Right lobe of liver (tissue), 6 donors: ENCODE results near the gene B4GALNT3. TPM values are rescaled to one million over a fixed set of nuclear protein-coding genes. Genes with fewer than 3 reads are reported as not detected.

ENCODE experiments used
- ATAC-seq, 4 donors: fragments of 200-7000 bp; cut with Tn5 transposase; one replicate each; pipeline ENCODE4 v1.9.1; 2020; ENCODE audit warnings: mild to moderate bottlenecking in 4 of 4, moderate library complexity in 4 of 4
- DNase-seq, 3 donors: peaks; one replicate each; pipeline ENCODE4 v3.0.0-alpha.2; 2020
- H3K27ac ChIP-seq, 3 donors: fragments of 200-600 bp; one replicate each; pipeline ENCODE4 v1.8.0; 2022
- H3K27me3 ChIP-seq, 2 donors: fragments of 200-600 bp; one replicate each; pipeline ENCODE4 v1.8.0; 2022
- H3K36me3 ChIP-seq, 4 donors: fragments of 200-600 bp; sonication (generic) in 1 of 4; one replicate each; pipeline versions ENCODE4 v1.5.1 to v1.8.0; 2017 to 2022; ENCODE audit warnings: control low read depth in 1 of 4
- H3K4me1 ChIP-seq, 4 donors: fragments of 200-600 bp; sonication (generic) in 1 of 4; one replicate each; pipeline versions ENCODE4 v1.5.1 to v1.8.0; 2017 to 2022; ENCODE audit warnings: control low read depth in 1 of 4
- H3K4me3 ChIP-seq, 3 donors: fragments of 200-600 bp; one replicate each; pipeline ENCODE4 v1.8.0; 2022
- H3K9me3 ChIP-seq, 4 donors: fragments of 200-600 bp; sonication (generic) in 1 of 4; one replicate each; pipeline versions ENCODE4 v1.5.1 to v1.8.0; 2017 to 2022; ENCODE audit warnings: control low read depth in 1 of 4
- CTCF ChIP-seq, 4 donors: fragments of 200-600 bp in 3 of 4; fragments of 450-650 bp in 1 of 4; IDR thresholded peaks; one replicate each; pipeline versions ENCODE4 v1.5.1 to v1.8.0; 2016 to 2022; ENCODE audit warnings: antibody characterized with exemption in 4 of 4, mild to moderate bottlenecking in 2 of 4
- POLR2A ChIP-seq: fragments of 450-650 bp; IDR thresholded peaks from one replicate; pipeline ENCODE4 v1.6.1; 2017; ENCODE audit warnings: antibody characterized with exemption, mild to moderate bottlenecking
- WGBS: methylation state at CpG from one replicate; pipeline ENCODE4 v1.1.6; 2018; ENCODE audit warnings: low coverage, low lambda C conversion rate; ENCODE audit not compliant: insufficient coverage; ENCODE audit errors: missing lambda C conversion rate; 5-methylcytosine and 5-hydroxymethylcytosine counted together
- intact Hi-C, 2 donors: fragments of 100-400 bp; cut with DNase I; formaldehyde crosslinking; loops; one replicate each; pipeline versions ENCODE4 v1.11.2 to v1.14.1; 2022
- total RNA-seq, 6 experiments: library from RNA; depleted of rRNA in 2 of 6; stranded (reverse); fragments of >200 nt in 2 of 6; fragmentation: NEBNext Ultra II Directional in 3 of 6; extraction: Animal tissue kit (Norgen Biotek cat#: 25700) in 3 of 6; gene quantifications; one replicate each; pipeline versions ENCODE4 v1.1.0 to v1.2.4, GENCODE V29; 2016 to 2023
- donor health status: DM: no; HTN: yes; CAD: no.
- donor health status: DM: no; HTN: no; CAD: no.
- donor health status: DM: no; HTN: no; CAD: no.
- donor health status: DM: no; HTN: yes; CAD: no.
- donor health status: DM: no; HTN: yes; CAD: no.

Gene B4GALNT3
- total RNA-seq, 6 experiments from 2014 or later, result 0.12 to 2.0 (median 0.38) TPM

DNA sequence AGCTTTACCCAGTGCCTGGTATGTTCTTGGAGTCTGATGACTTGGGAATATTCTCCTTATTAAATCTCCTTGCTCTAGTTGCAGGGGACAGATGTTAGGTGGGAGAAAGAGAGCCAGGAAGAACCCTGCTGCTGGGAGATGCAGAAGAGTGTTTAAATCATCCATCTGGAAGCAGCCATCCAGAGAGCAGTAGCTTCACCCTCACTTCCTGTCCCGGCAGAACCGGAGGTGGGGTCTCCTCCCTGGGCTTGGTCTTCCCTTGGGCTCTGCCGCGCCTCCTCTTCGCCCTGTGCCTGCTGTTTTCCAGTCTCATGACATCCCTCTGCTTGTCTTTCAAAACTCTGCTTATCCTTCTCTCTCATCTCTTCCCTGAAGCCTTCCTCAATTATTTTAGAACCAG lies 15.5 kb downstream of the B4GALNT3 start:
- Histone ChIP-seq H3K9me3 (no peaks in the 10 kb centered on the region), H3K4me3 (no peak overlapping the region), H3K36me3 (no peaks in the 10 kb centered on the region), H3K27ac (no peak overlapping the region), H3K27me3 (no peaks in the 10 kb centered on the region), H3K4me1 (no peaks in the 10 kb centered on the region)
- ATAC-seq, result peak in 1 of 4 donors; percentile 22
- no peak for TF ChIP-seq POLR2A
- no peak for TF ChIP-seq CTCF (IDR thresholded peaks at IDR 0.05)
- intact Hi-C loops, result no loop called here
- no peak for DNase-seq
- WGBS, result 43% methylated on average over 5 of the region's 5 CpGs

- no peak for ATAC-seq
- H3K9me3 ChIP-seq, result no peaks in the 10 kb centered on the region
- no peak overlapping the region for H3K4me3 ChIP-seq
- WGBS, result no CpG with 5 or more reads among the region's 4 CpGs
- intact Hi-C loops, result no loop called here
- TF ChIP-seq POLR2A, result no peak
- no peak for TF ChIP-seq CTCF (IDR thresholded peaks at IDR 0.05)
- H3K27me3 ChIP-seq, result no peaks in the 10 kb centered on the region
- H3K4me1 ChIP-seq, result no peaks in the 10 kb centered on the region
- no peak overlapping the region for H3K27ac ChIP-seq
- no peaks in the 10 kb centered on the region for H3K36me3 ChIP-seq
- DNase-seq, result no peak
Measured at GRCh38 chr12:479161-479560, 19.4 kb downstream of the B4GALNT3 start.

- Histone ChIP-seq H3K27me3 (no peaks in the 10 kb centered on the region), H3K27ac (no peak overlapping the region), H3K36me3 (no peaks in the 10 kb centered on the region), H3K4me1 (no peaks in the 10 kb centered on the region), H3K9me3 (no peaks in the 10 kb centered on the region), H3K4me3 (no peak overlapping the region)
- DNase-seq (no peak), ATAC-seq (peak in 1 of 4 donors; percentile 19)
- TF ChIP-seq CTCF (IDR thresholded peaks at IDR 0.05) (no peak), POLR2A (no peak)
- WGBS, result 64% methylated on average over 3 of the region's 13 CpGs
- intact Hi-C loops, result no loop called here
Measured at GRCh38 chr12:480831-481816, 21.4 kb downstream of the B4GALNT3 start.

GRCh38 chr12:482061-482460 lies 22.3 kb downstream of the B4GALNT3 start:
- WGBS, result 82% methylated on average over 3 of the region's 3 CpGs
- no peak overlapping the region for H3K27ac ChIP-seq

More at GRCh38 chr12:482061-482460, 22.3 kb downstream of the B4GALNT3 start:
- DNase-seq (no peak), ATAC-seq (no peak)
- no peak for TF ChIP-seq POLR2A
- TF ChIP-seq CTCF (IDR thresholded peaks at IDR 0.05), result no peak
- intact Hi-C loops, result no loop called here
- H3K27me3 ChIP-seq, result no peaks in the 10 kb centered on the region
- no peaks in the 10 kb centered on the region for H3K4me1 ChIP-seq
- no peak overlapping the region for H3K4me3 ChIP-seq
- H3K9me3 ChIP-seq, result no peaks in the 10 kb centered on the region
- H3K36me3 ChIP-seq, result no peaks in the 10 kb centered on the region
